Activated B cell treated with CpG ODN at 0.5 μM for 24 hours (primary cell): ENCODE measurements around the gene ZYX. TPM values are rescaled to one million over a fixed set of nuclear protein-coding genes. Genes with fewer than 3 reads are reported as not detected.

Source experiments
- ATAC-seq: fragments of 200-7000 bp; cut with Tn5 transposase; one replicate; pipeline ENCODE4 v1.10.0; 2021; ENCODE audit warnings: low read depth, mild to moderate bottlenecking, moderate library complexity
- CTCF ChIA-PET: fragments of 350-600 bp; sonication (Branson Sonifier 250); formaldehyde crosslinking; loops from one replicate; lab custom pipeline; 2021; ENCODE audit warnings: antibody characterized with exemption; lab: Charles Lee
- POLR2A ChIA-PET: fragments of 350-600 bp; sonication (Branson Sonifier 250); formaldehyde crosslinking; loops from one replicate; lab custom pipeline; 2021; ENCODE audit warnings: antibody characterized with exemption; lab: Charles Lee
- DNase-seq: peaks from one replicate; pipeline ENCODE4 v3.0.0; 2022
- H3K27ac Mint-ChIP-seq: one replicate; pipeline ENCODE4 v1.8.0; 2020; ENCODE audit warnings: mixed read lengths
- H3K27me3 Mint-ChIP-seq: one replicate; pipeline ENCODE4 v1.8.0; 2021; ENCODE audit warnings: mixed read lengths
- H3K36me3 Mint-ChIP-seq: one replicate; pipeline ENCODE4 v1.8.0; 2021; ENCODE audit warnings: low read depth, mixed read lengths
- H3K4me1 Mint-ChIP-seq: one replicate; pipeline ENCODE4 v1.8.0; 2021; ENCODE audit warnings: mixed read lengths
- H3K4me3 Mint-ChIP-seq: one replicate; pipeline ENCODE4 v1.8.0; 2020; ENCODE audit warnings: mild to moderate bottlenecking, mixed read lengths
- H3K9me3 Mint-ChIP-seq: one replicate; pipeline ENCODE4 v1.8.0; 2020; ENCODE audit warnings: mixed read lengths
- intact Hi-C: fragments of 100-400 bp; cut with micrococcal nuclease; formaldehyde crosslinking; loops from one replicate; pipeline ENCODE4 v1.15.1; 2024
- total RNA-seq: library from RNA; stranded (reverse); gene quantifications from 2 replicates; pipeline ENCODE4 v1.2.3, GENCODE V29; 2022
- TF ChIP-seq, protein P1 (sequence below): fragments of 200-600 bp; IDR thresholded peaks from one replicate; pipeline ENCODE4 v1.8.0; 2022; ENCODE audit warnings: antibody characterized with exemption, mild to moderate bottlenecking

ZYX gene
- total RNA-seq, 1 donor from 2014 or later, result 101 TPM

DNA sequence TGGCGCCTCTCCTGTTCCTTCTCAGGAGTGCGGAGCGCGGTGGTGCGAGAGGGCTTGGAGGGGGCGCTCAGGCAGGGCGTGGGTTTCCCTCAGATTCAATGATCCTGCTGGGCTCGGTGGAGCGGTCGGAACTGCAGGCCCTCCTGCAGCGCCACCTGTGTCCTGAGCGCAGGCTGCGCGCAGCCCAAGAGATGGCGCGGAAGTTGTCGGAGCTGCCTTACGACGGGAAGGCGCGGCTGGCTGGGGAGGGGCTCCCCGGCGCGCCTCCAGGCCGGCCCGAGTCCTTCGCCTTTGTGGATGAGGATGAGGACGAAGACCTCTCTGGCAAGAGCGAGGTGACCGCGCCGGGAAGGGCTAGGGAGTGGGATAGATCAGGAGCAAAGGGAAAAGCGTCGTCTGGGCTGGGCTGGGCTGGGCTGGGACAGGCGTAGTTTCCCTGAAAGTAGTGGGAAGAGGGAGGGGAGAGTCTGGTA lies 35.7 kb upstream of the ZYX start:
- ChIA-PET POLR2A (no interaction called here), CTCF (interaction anchor here (1.0 to 1.3 kb wide), 2 partner anchors 72 to 105 kb away, joined by 3 to 5 read pairs; no protein-coding TSS in a partner anchor)
- Mint-ChIP-seq H3K36me3 (no peaks in the 10 kb centered on the region), H3K27ac (no peak overlapping the region), H3K27me3 (peaks cover 27% of the 10 kb centered on the region), H3K9me3 (no peaks in the 10 kb centered on the region), H3K4me1 (peaks cover 6% of the 10 kb centered on the region), H3K4me3 (peak overlapping the region; percentile 64)
- TF ChIP-seq, protein P1, sequence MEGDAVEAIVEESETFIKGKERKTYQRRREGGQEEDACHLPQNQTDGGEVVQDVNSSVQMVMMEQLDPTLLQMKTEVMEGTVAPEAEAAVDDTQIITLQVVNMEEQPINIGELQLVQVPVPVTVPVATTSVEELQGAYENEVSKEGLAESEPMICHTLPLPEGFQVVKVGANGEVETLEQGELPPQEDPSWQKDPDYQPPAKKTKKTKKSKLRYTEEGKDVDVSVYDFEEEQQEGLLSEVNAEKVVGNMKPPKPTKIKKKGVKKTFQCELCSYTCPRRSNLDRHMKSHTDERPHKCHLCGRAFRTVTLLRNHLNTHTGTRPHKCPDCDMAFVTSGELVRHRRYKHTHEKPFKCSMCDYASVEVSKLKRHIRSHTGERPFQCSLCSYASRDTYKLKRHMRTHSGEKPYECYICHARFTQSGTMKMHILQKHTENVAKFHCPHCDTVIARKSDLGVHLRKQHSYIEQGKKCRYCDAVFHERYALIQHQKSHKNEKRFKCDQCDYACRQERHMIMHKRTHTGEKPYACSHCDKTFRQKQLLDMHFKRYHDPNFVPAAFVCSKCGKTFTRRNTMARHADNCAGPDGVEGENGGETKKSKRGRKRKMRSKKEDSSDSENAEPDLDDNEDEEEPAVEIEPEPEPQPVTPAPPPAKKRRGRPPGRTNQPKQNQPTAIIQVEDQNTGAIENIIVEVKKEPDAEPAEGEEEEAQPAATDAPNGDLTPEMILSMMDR, result no peak
- intact Hi-C loops, result loop anchor here (1.0 to 5.0 kb wide), 3 partner anchors 37 to 57 kb away; partner anchors contain the start of genes CASP2 and ZYX
- ATAC-seq (peak; percentile 91), DNase-seq (no peak)

- DNase-seq, result no peak
- Mint-ChIP-seq H3K9me3 (no peaks in the 10 kb centered on the region), H3K4me3 (no peak overlapping the region), H3K27ac (no peak overlapping the region), H3K4me1 (peaks cover 6% of the 10 kb centered on the region), H3K27me3 (peaks cover 27% of the 10 kb centered on the region), H3K36me3 (no peaks in the 10 kb centered on the region)
- ChIA-PET CTCF (interaction anchor here (1.0 to 1.3 kb wide), 2 partner anchors 72 to 105 kb away, joined by 3 to 5 read pairs; no protein-coding TSS in a partner anchor), POLR2A (interaction anchor here (0.6 kb wide), 1 partner anchor 1668 kb away, joined by 4 read pairs; no protein-coding TSS in a partner anchor)
- intact Hi-C loops, result loop anchor here (5.0 kb wide), 2 partner anchors 36 to 39 kb away; partner anchors contain the start of gene ZYX
- TF ChIP-seq, protein P1, result no peak
- no peak for ATAC-seq
Observed at GRCh38 chr7:143346018-143346417, 35.1 kb upstream of the ZYX start.

- intact Hi-C loops, result loop anchor here (5.0 kb wide), 2 partner anchors 34 to 41 kb away; partner anchors contain the start of gene ZYX
- POLR2A ChIA-PET, result no interaction called here
- Mint-ChIP-seq H3K36me3 (no peaks in the 10 kb centered on the region), H3K9me3 (no peaks in the 10 kb centered on the region), H3K4me3 (no peak overlapping the region), H3K27me3 (peaks cover 33% of the 10 kb centered on the region), H3K27ac (no peak overlapping the region), H3K4me1 (peaks cover 6% of the 10 kb centered on the region)
- TF ChIP-seq, protein P1, result no peak
- no peak for DNase-seq
- CTCF ChIA-PET, result interaction anchor here (1.8 kb wide), 1 partner anchor 107 kb away, joined by 5 read pairs; no protein-coding TSS in a partner anchor
- no peak for ATAC-seq
Observed at GRCh38 chr7:143347950-143348349, 33.2 kb upstream of the ZYX start.

DNA sequence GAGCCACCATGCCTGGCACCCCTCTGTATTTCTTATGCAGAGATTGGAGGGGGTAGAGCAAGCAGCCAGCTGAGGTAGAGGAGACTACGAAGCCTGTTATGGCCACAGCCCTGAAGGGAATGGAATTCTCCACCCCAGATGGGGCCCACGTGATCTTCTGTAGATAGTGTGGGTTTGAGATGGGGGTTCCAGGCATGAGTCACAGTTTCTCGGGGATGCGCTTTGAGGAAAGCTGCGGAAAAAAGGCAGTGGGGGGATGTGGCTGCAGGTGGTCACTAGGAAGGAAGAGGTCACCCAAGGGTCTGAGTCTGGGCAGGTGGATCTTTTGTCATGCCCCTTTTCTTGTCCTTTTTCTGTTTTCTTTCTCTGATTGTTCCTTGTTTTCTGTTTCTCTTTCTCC lies 30.1 kb upstream of the ZYX start:
- Mint-ChIP-seq H3K27me3 (peaks cover 38% of the 10 kb centered on the region), H3K4me1 (no peaks in the 10 kb centered on the region), H3K9me3 (no peaks in the 10 kb centered on the region), H3K27ac (no peak overlapping the region), H3K36me3 (no peaks in the 10 kb centered on the region), H3K4me3 (no peak overlapping the region)
- intact Hi-C loops, result no loop called here
- TF ChIP-seq, protein P1, result no peak
- ATAC-seq (no peak), DNase-seq (no peak)
- ChIA-PET POLR2A (no interaction called here), CTCF (no interaction called here)

GRCh38 chr7:143351574-143351973 lies 29.6 kb upstream of the ZYX start:
- Mint-ChIP-seq H3K27ac (no peak overlapping the region), H3K4me3 (no peak overlapping the region), H3K27me3 (peaks cover 34% of the 10 kb centered on the region), H3K36me3 (no peaks in the 10 kb centered on the region), H3K9me3 (no peaks in the 10 kb centered on the region), H3K4me1 (no peaks in the 10 kb centered on the region)
- intact Hi-C loops, result no loop called here
- TF ChIP-seq, protein P1, result no peak
- CTCF ChIA-PET, result no interaction called here
- ATAC-seq (no peak), DNase-seq (no peak)
- POLR2A ChIA-PET, result no interaction called here
